PFSK-1 (cell line): ENCODE results near the gene SLC35E3.

Experiments
- FOXP2 ChIP-seq: optimal IDR thresholded peaks from 2 replicates; pipeline ENCODE3; 2011; ENCODE audit warnings: borderline replicate concordance, control low read depth, inconsistent platforms; ENCODE audit not compliant: insufficient read depth; ENCODE audit errors: extremely low read length, extremely low read depth
- POLR2AphosphoS5 ChIP-seq: IDR thresholded peaks from 2 replicates; pipeline ENCODE4 v1.6.1; 2012; ENCODE audit warnings: low read depth, mild to moderate bottlenecking, control low read depth, low read length, moderate library complexity
- SIN3A ChIP-seq: IDR thresholded peaks from 2 replicates; pipeline ENCODE4 v1.6.1; 2012; ENCODE audit warnings: mild to moderate bottlenecking, low read length, moderate library complexity, borderline replicate concordance; ENCODE audit not compliant: insufficient read depth
- TAF1 ChIP-seq: IDR thresholded peaks from 2 replicates; pipeline ENCODE4 v1.6.1; 2012; ENCODE audit warnings: low read length, control low read depth, borderline replicate concordance; ENCODE audit not compliant: insufficient read depth
- TF ChIP-seq, protein P1 (sequence below), 2 experiments: IDR thresholded peaks; 2 replicates each; pipeline versions ENCODE4 v1.6.1 to v1.8.0; 2011 to 2012; ENCODE audit warnings: low read depth in 2 of 2, low read length in 2 of 2, control low read depth in 1 of 2, inconsistent platforms in 1 of 2, mild to moderate bottlenecking in 1 of 2, moderate library complexity in 1 of 2; ENCODE audit not compliant: insufficient read depth in 1 of 2

Gene SLC35E3

GRCh38 chr12:68768431-68768939, 22.5 kb downstream of the SLC35E3 start:
- TF ChIP-seq, protein P1, sequence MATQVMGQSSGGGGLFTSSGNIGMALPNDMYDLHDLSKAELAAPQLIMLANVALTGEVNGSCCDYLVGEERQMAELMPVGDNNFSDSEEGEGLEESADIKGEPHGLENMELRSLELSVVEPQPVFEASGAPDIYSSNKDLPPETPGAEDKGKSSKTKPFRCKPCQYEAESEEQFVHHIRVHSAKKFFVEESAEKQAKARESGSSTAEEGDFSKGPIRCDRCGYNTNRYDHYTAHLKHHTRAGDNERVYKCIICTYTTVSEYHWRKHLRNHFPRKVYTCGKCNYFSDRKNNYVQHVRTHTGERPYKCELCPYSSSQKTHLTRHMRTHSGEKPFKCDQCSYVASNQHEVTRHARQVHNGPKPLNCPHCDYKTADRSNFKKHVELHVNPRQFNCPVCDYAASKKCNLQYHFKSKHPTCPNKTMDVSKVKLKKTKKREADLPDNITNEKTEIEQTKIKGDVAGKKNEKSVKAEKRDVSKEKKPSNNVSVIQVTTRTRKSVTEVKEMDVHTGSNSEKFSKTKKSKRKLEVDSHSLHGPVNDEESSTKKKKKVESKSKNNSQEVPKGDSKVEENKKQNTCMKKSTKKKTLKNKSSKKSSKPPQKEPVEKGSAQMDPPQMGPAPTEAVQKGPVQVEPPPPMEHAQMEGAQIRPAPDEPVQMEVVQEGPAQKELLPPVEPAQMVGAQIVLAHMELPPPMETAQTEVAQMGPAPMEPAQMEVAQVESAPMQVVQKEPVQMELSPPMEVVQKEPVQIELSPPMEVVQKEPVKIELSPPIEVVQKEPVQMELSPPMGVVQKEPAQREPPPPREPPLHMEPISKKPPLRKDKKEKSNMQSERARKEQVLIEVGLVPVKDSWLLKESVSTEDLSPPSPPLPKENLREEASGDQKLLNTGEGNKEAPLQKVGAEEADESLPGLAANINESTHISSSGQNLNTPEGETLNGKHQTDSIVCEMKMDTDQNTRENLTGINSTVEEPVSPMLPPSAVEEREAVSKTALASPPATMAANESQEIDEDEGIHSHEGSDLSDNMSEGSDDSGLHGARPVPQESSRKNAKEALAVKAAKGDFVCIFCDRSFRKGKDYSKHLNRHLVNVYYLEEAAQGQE (IDR thresholded peaks at IDR 0.05; ENCODE audit: insufficient read depth in 1 of 2, low read depth in 2 of 2, low read length in 2 of 2): no peak
- no peak for TF ChIP-seq FOXP2
- TF ChIP-seq TAF1: no peak

- TF ChIP-seq, protein P1 (IDR thresholded peaks at IDR 0.05; ENCODE audit: insufficient read depth in 1 of 2, low read depth in 2 of 2, low read length in 2 of 2): no peak
- TF ChIP-seq POLR2AphosphoS5 (no peak), SIN3A (no peak), TAF1 (no peak), FOXP2 (no peak)
Observed at GRCh38 chr12:68769941-68770340, 24.0 kb downstream of the SLC35E3 start.

- TF ChIP-seq TAF1: no peak
- TF ChIP-seq POLR2AphosphoS5: no peak
- TF ChIP-seq, protein P1 (IDR thresholded peaks at IDR 0.05; ENCODE audit: insufficient read depth in 1 of 2, low read depth in 2 of 2, low read length in 2 of 2): no peak
- no peak for TF ChIP-seq SIN3A
- TF ChIP-seq FOXP2: no peak
Observed at GRCh38 chr12:68771223-68771925, 25.4 kb downstream of the SLC35E3 start.

- TF ChIP-seq TAF1: no peak
- no peak for TF ChIP-seq POLR2AphosphoS5
- TF ChIP-seq SIN3A: no peak
- TF ChIP-seq FOXP2: no peak
- TF ChIP-seq, protein P1 (IDR thresholded peaks at IDR 0.05; ENCODE audit: insufficient read depth in 1 of 2, low read depth in 2 of 2, low read length in 2 of 2): no peak
Observed at GRCh38 chr12:68772714-68773113, 26.7 kb downstream of the SLC35E3 start.
